ENCODE results near the gene ZNF426. TPM values are rescaled to one million over a fixed set of nuclear protein-coding genes. Genes with fewer than 3 reads are reported as not detected.
A peak's percentile ranks its signal among the peaks of the same experiment; 100 is the strongest.

Gene ZNF426
- 7.0 and 8.5 TPM in 2 replicates for total RNA-seq (2014; rRNA removed; shearing (Covaris generic))
- total RNA-seq (2022) = 8.0 and 8.9 TPM in 2 replicates
- percentile 67 among the genes with signal in this experiment for Bru-seq, nascent RNA
- percentile 62 among the genes with signal in this experiment for BruChase-seq, experiment 1, labeled RNA remaining after a 6-hour chase
- percentile 88 among the genes with signal in this experiment for BruChase-seq, experiment 2, labeled RNA remaining after a 2-hour chase
- long read RNA-seq, full-length matches to known transcripts = 3 of 11 reads
- long read RNA-seq, partial matches to known transcripts = 3 of 11 reads
- long read RNA-seq, other reads (novel, unspliced or antisense) = 5 of 11 reads

DNA sequence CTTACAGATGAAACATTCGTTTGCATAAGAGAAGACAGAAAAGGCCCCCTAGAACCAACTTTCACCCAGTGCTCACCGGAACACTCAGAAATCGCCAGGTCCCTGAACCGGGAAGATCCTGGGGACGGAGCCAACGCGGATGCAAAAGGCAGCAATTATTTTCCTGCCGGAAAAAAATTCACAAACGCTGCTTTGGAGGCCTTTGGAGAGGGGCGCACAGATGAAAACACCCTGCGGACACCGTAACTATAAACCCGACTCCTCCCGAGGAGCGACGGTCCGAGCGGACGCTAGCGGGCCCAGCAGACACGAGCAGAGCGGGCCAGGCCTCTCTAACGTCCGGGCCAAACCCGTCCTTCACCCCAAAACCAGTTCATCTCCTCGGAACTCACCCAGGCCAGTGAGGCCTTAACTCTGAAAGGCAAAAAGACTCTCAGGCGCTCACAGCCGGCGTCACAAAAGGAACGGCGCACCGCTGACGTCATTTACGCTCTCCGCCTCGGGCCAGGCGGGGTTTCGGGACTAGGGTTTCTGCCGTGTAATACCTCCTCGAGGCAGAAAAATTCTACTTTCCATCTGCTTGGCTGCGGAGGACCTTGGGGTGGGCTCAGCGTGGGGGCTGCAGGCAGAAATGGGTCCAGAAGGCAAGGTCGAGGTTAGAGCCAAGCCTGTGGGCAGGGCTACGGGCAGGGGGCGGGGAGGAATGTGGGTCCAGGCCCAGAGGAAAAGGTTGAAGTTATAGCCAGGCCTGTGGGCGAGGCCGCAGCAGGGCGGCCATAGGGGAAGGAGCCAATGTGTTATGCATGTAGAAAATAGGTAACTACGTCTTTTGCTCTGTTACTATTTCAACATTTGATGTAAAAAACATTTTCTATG, at the start of gene ZNF426:
Gene ZNF426 (minus strand): TSS at position 463 of the 876 bp plus-strand sequence. CDS start 2,413 bp downstream, outside the sequence.
- Histone ChIP-seq H3K27ac (ENCODE audit: low read depth, low read length, poor library complexity, severe bottlenecking) (peak within 1 kb of the TSS; percentile 52), H3K4me1 (ENCODE audit: insufficient read depth, low read length, poor library complexity, severe bottlenecking) (no peaks in the 10 kb centered on the region), H3K79me2 (ENCODE audit: insufficient read depth, low read depth, low read length) (peaks cover 15% of the 10 kb centered on the region; the same call in 1 of the 2 replicates), H3K9me3 (ENCODE audit: low read length) (0 out of 2 replicates have a peak, but pooled peaks cover 9% of the 10 kb centered on the region), H3K36me3 (ENCODE audit: insufficient read depth, low read length) (peaks cover 28% of the 10 kb centered on the region), H3K4me3 (ENCODE audit: low read depth, low read length, poor library complexity, severe bottlenecking) (peak within 1 kb of the TSS; percentile 84), H3K4me2 (ENCODE audit: low read length) (peak within 1 kb of the TSS; percentile 60), H2AFZ (ENCODE audit: low read length) (peak within 1 kb of the TSS; percentile 79), H4K20me1 (ENCODE audit: insufficient read depth, low read length) (no peaks in the 10 kb centered on the region), H3K9me2 (ENCODE audit: insufficient read depth, low read length) (no peaks in the 10 kb centered on the region)
- POLR2A ChIA-PET = no interaction called here
- CTCF ChIA-PET (ENCODE audit: unreplicated experiment) = no interaction called here
- intact Hi-C loops (cut with micrococcal nuclease; ENCODE audit: unreplicated experiment) = no loop called here
- DNase-seq (ENCODE audit: low spot score) = peak; percentile 80
- TF ChIP-seq EZH2phosphoT487 (IDR thresholded peaks at IDR 0.05; ENCODE audit: borderline replicate concordance, low read depth, low read length) (no peak), CTCF (conservative IDR thresholded peaks at IDR 0.05; ENCODE audit: low read length) (no peak)
- BruUV-seq (replicated peaks) = TSS peak; percentile 90

DNA sequence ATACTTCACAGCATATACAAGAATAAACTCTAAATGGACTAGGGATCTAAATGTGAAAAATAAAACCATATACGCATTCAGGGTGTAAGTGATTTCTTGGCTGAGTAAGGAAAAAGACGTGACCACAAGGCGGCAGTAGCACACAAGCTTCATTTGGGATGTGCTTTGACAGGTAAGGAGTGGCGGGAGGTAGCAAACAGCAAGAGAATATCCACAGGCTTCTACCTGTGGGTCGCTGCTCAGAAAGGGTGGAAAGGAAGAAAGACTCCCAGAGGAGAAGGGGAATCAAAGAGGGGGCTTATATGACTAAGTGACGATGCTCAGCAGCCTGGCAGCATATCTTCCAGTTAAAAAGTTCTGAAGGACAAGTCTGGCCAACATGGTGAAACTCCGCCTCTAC, 48.3 kb upstream of the ZNF426 start:
- no peak overlapping the region; the same call in 1 of the 2 replicates for H2AFZ ChIP-seq (ENCODE audit: low read length)

More for the DNA sequence above, 48.3 kb upstream of the ZNF426 start:
- Histone ChIP-seq H3K4me1 (ENCODE audit: insufficient read depth, low read length, poor library complexity, severe bottlenecking) (peaks cover 18% of the 10 kb centered on the region), H4K20me1 (ENCODE audit: insufficient read depth, low read length) (no peaks in the 10 kb centered on the region), H3K36me3 (ENCODE audit: insufficient read depth, low read length) (peaks cover 10% of the 10 kb centered on the region), H3K4me3 (ENCODE audit: low read depth, low read length, poor library complexity, severe bottlenecking) (no peak overlapping the region), H3K27ac (ENCODE audit: low read depth, low read length, poor library complexity, severe bottlenecking) (no peak overlapping the region), H3K4me2 (ENCODE audit: low read length) (no peak overlapping the region), H3K79me2 (ENCODE audit: insufficient read depth, low read depth, low read length) (peaks cover 26% of the 10 kb centered on the region), H3K9me3 (ENCODE audit: low read length) (peaks cover 2% of the 10 kb centered on the region; the same call in 1 of the 2 replicates), H3K9me2 (ENCODE audit: insufficient read depth, low read length) (no peaks in the 10 kb centered on the region)
- intact Hi-C loops (cut with micrococcal nuclease; ENCODE audit: unreplicated experiment) = loop anchor here (1.0 to 5.0 kb wide), 3 partner anchors 204 to 274 kb away; no protein-coding TSS in a partner anchor
- BruUV-seq (replicated peaks) = no TSS peak
- ChIA-PET CTCF (ENCODE audit: unreplicated experiment) (interaction anchor here (0.5 to 0.8 kb wide), 2 partner anchors 35 to 1533 kb away, joined by 3 to 5 read pairs; no protein-coding TSS in a partner anchor), POLR2A (interaction anchor here (0.6 kb wide), 2 partner anchors 209 to 335 kb away, joined by 4 read pairs; no protein-coding TSS in a partner anchor)
- DNase-seq (ENCODE audit: low spot score) = peak; percentile 78
- peak; percentile 87 for TF ChIP-seq CTCF (conservative IDR thresholded peaks at IDR 0.05; ENCODE audit: low read length)
- no peak for TF ChIP-seq EZH2phosphoT487 (IDR thresholded peaks at IDR 0.05; ENCODE audit: borderline replicate concordance, low read depth, low read length)
